Ishikawa (cell line): Measurements from ENCODE around the gene SLC37A1.

ENCODE experiments used
- CEBPB ChIP-seq: IDR thresholded peaks from 2 replicates; pipeline ENCODE4 v1.6.1; 2012
- CREB1 ChIP-seq: IDR thresholded peaks from 2 replicates; pipeline ENCODE4 v1.6.1; 2012; ENCODE audit warnings: low read depth
- EGR1 ChIP-seq: IDR thresholded peaks from 2 replicates; pipeline ENCODE4 v1.6.1; 2012
- EP300 ChIP-seq: IDR thresholded peaks from 2 replicates; pipeline ENCODE4 v1.6.1; 2012; ENCODE audit warnings: borderline replicate concordance
- FOXM1 ChIP-seq: IDR thresholded peaks from 2 replicates; pipeline ENCODE4 v1.6.1; 2012; ENCODE audit warnings: low read depth, borderline replicate concordance
- NFIC ChIP-seq: IDR thresholded peaks from 2 replicates; pipeline ENCODE4 v1.6.1; 2012
- RAD21 ChIP-seq: IDR thresholded peaks from 2 replicates; pipeline ENCODE4 v1.6.1; 2012; ENCODE audit warnings: low read depth
- TAF1 ChIP-seq: IDR thresholded peaks from 2 replicates; pipeline ENCODE4 v1.6.1; 2012; ENCODE audit warnings: low read depth, mild to moderate bottlenecking
- TCF12 ChIP-seq: IDR thresholded peaks from 2 replicates; pipeline ENCODE4 v1.6.1; 2012; ENCODE audit warnings: low read depth
- TEAD4 ChIP-seq: IDR thresholded peaks from 2 replicates; pipeline ENCODE4 v1.6.1; 2012
- YY1 ChIP-seq: IDR thresholded peaks from 2 replicates; pipeline ENCODE4 v1.6.1; 2012; ENCODE audit warnings: low read depth
- ZBTB7A ChIP-seq: IDR thresholded peaks from 2 replicates; pipeline ENCODE4 v1.6.1; 2012; ENCODE audit warnings: low read depth
- TF ChIP-seq, protein P1 (sequence below): IDR thresholded peaks from 2 replicates; pipeline ENCODE4 v1.6.1; 2012
- TF ChIP-seq, protein P2 (sequence below): IDR thresholded peaks from 2 replicates; pipeline ENCODE4 v1.6.1; 2012; ENCODE audit warnings: low read depth, mild to moderate bottlenecking
- TF ChIP-seq, protein P3 (sequence below): IDR thresholded peaks from 2 replicates; pipeline ENCODE4 v1.6.1; 2012

SLC37A1 gene

DNA sequence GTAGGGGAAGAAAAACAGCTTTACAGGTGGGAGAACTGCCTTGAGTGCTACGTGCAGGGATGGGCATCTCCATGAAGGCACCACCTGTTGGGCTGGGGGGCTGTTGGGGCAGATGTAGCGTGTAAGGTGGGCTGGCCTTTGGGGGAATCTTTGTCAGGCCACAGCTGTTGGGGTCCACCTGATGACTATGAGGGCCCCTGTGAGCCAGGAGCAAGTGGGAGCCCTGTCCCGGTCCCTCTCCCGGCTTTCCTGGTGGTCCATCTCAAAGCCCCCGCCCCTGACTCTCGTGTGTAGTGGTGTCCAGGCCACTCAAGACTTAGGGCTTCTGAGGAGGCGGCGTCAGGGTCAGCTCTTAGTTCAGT is 13.5 kb downstream of the SLC37A1 start:
- TF ChIP-seq FOXM1 = no peak
- no peak for TF ChIP-seq TAF1
- no peak for TF ChIP-seq RAD21
- TF ChIP-seq CREB1 = no peak
- TF ChIP-seq TEAD4 = no peak
- no peak for TF ChIP-seq CEBPB
- TF ChIP-seq, protein P1, sequence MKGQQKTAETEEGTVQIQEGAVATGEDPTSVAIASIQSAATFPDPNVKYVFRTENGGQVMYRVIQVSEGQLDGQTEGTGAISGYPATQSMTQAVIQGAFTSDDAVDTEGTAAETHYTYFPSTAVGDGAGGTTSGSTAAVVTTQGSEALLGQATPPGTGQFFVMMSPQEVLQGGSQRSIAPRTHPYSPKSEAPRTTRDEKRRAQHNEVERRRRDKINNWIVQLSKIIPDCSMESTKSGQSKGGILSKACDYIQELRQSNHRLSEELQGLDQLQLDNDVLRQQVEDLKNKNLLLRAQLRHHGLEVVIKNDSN = no peak
- TF ChIP-seq, protein P2, sequence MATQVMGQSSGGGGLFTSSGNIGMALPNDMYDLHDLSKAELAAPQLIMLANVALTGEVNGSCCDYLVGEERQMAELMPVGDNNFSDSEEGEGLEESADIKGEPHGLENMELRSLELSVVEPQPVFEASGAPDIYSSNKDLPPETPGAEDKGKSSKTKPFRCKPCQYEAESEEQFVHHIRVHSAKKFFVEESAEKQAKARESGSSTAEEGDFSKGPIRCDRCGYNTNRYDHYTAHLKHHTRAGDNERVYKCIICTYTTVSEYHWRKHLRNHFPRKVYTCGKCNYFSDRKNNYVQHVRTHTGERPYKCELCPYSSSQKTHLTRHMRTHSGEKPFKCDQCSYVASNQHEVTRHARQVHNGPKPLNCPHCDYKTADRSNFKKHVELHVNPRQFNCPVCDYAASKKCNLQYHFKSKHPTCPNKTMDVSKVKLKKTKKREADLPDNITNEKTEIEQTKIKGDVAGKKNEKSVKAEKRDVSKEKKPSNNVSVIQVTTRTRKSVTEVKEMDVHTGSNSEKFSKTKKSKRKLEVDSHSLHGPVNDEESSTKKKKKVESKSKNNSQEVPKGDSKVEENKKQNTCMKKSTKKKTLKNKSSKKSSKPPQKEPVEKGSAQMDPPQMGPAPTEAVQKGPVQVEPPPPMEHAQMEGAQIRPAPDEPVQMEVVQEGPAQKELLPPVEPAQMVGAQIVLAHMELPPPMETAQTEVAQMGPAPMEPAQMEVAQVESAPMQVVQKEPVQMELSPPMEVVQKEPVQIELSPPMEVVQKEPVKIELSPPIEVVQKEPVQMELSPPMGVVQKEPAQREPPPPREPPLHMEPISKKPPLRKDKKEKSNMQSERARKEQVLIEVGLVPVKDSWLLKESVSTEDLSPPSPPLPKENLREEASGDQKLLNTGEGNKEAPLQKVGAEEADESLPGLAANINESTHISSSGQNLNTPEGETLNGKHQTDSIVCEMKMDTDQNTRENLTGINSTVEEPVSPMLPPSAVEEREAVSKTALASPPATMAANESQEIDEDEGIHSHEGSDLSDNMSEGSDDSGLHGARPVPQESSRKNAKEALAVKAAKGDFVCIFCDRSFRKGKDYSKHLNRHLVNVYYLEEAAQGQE = no peak
- no peak for TF ChIP-seq NFIC
- TF ChIP-seq YY1 = no peak
- TF ChIP-seq, protein P3, sequence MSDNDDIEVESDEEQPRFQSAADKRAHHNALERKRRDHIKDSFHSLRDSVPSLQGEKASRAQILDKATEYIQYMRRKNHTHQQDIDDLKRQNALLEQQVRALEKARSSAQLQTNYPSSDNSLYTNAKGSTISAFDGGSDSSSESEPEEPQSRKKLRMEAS = no peak
- no peak for TF ChIP-seq EGR1
- no peak for TF ChIP-seq ZBTB7A
- no peak for TF ChIP-seq EP300
- no peak for TF ChIP-seq TCF12

DNA sequence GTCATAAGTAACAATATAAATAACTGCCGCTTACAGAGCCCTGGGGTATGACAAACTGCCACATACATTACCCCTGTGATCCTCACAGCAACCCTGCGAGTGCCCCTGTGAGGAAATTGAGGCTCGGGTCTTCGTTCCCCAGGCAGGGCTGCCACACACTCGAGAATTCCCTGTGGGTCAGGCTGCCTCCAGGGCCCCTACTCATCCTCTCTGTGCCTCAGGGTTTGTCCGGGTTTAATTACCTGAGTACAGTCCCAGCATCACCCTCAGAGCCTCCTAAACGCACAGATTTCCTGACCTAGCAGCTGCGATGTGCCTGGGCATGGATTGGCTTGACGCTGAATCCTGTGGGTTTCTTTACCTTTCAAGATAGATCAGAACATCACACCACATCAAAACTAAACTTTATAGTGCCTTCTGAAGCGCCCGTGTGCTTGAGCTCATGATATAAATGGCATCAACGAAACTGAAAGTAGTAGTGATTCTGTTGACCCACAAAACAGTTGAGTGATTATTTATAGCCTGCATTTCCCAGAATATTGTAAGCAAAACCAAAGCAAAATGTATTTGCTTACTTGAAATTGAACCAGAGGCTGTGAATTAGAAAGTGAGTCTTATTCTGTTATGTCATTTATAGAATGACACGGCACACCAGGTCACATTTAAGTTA is 14.0 kb downstream of the SLC37A1 start:
- TF ChIP-seq EGR1 = no peak

DNA sequence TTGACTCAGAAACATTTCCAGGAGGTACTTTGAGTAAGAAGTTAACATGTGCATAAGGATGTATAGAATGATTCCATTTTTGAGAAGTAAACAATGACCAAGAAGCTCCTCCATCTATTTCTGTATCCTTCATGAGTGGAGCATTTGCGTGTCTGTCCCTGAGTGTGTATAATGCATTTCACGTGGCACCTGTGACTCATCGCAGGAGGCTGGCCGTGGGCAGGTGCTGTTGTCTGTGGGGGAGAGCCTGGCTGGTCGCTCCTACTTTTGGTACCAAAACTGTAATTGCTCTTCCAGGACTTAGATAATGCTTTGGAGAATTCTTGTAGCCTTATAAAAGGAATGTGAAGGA is 16.5 kb downstream of the SLC37A1 start:
- TF ChIP-seq, protein P3 = no peak
- no peak for TF ChIP-seq NFIC
- TF ChIP-seq, protein P2 = no peak
- no peak for TF ChIP-seq EP300
- no peak for TF ChIP-seq TCF12
- TF ChIP-seq TEAD4 = no peak
- no peak for TF ChIP-seq CREB1
- no peak for TF ChIP-seq CEBPB
- no peak for TF ChIP-seq EGR1
- no peak for TF ChIP-seq ZBTB7A
- no peak for TF ChIP-seq FOXM1
- TF ChIP-seq YY1 = no peak
- TF ChIP-seq, protein P1 = no peak
- TF ChIP-seq RAD21 = no peak
- no peak for TF ChIP-seq TAF1

- no peak for TF ChIP-seq NFIC
- TF ChIP-seq FOXM1 = no peak
- no peak for TF ChIP-seq RAD21
- TF ChIP-seq, protein P2 = no peak
- TF ChIP-seq, protein P1 = no peak
- no peak for TF ChIP-seq TAF1
- TF ChIP-seq TCF12 = no peak
- no peak for TF ChIP-seq ZBTB7A
- TF ChIP-seq CREB1 = no peak
- no peak for TF ChIP-seq EP300
- TF ChIP-seq, protein P3 = no peak
- no peak for TF ChIP-seq CEBPB
- TF ChIP-seq YY1 = no peak
- TF ChIP-seq EGR1 = no peak
These were observed 18.1 kb downstream of the SLC37A1 start for GRCh38 chr21:42531771-42532170.
